Testis (tissue), 2 donors: ENCODE data around the gene CTU1.

Experiments
- POLR2A ChIP-seq: fragments of 450-650 bp; IDR thresholded peaks from one replicate; pipeline ENCODE4 v1.6.1; 2017; ENCODE audit warnings: antibody characterized with exemption, mild to moderate bottlenecking, moderate library complexity
- TF ChIP-seq, protein P1 (sequence below), 3 experiments: fragments of 450-650 bp in 2 of 3; fragments of 200-600 bp in 1 of 3; sonication (generic) in 1 of 3; IDR thresholded peaks; one replicate each; pipeline ENCODE4 v1.5.1; 2016 to 2019; ENCODE audit warnings: antibody characterized with exemption in 3 of 3, mild to moderate bottlenecking in 2 of 3, moderate library complexity in 1 of 3

DNA sequence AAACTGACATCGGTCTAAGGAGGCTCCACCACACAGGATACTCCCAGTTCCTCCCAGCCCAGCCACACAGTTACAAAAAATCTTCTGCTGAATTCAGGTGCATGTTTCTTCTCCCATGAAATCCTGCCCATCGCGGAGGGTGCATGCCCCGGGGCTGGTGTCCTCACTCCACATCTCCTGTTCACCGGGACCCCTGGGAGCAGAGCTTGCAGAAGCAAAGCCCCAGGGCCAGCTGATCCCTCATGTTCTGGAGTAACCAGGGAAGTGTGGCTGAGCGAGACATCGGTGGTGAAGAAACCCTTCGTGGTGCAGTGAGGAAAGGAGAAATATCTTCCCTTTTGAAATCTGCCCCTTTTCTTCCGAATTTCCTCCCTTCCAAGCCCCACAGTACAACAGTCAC lies 15.6 kb upstream of the CTU1 start:
- TF ChIP-seq, protein P1, sequence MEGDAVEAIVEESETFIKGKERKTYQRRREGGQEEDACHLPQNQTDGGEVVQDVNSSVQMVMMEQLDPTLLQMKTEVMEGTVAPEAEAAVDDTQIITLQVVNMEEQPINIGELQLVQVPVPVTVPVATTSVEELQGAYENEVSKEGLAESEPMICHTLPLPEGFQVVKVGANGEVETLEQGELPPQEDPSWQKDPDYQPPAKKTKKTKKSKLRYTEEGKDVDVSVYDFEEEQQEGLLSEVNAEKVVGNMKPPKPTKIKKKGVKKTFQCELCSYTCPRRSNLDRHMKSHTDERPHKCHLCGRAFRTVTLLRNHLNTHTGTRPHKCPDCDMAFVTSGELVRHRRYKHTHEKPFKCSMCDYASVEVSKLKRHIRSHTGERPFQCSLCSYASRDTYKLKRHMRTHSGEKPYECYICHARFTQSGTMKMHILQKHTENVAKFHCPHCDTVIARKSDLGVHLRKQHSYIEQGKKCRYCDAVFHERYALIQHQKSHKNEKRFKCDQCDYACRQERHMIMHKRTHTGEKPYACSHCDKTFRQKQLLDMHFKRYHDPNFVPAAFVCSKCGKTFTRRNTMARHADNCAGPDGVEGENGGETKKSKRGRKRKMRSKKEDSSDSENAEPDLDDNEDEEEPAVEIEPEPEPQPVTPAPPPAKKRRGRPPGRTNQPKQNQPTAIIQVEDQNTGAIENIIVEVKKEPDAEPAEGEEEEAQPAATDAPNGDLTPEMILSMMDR (IDR thresholded peaks at IDR 0.05) = no peak
- no peak for TF ChIP-seq POLR2A
